Measurements from ENCODE around the gene RNF20. TPM values are rescaled to one million over a fixed set of nuclear protein-coding genes. Genes with fewer than 3 reads are reported as not detected.

RNF20 gene
- total and polyA plus RNA-seq, 2 experiments from 2014 or later, result 24.4 to 30.2 TPM

GRCh38 chr9:101571114-101571513 lies 37.5 kb downstream of the RNF20 start:
- DNase-seq (ENCODE audit: low read depth in 1 of 2, low spot score in 1 of 2), result no peak
- Histone ChIP-seq H3K9me3 (ENCODE audit: low read depth) (no peaks in the 10 kb centered on the region), H3K27me3 (no peaks in the 10 kb centered on the region), H3K4me3 (no peak overlapping the region), H3K36me3 (no peaks in the 10 kb centered on the region), H3K27ac (no peak overlapping the region), H3K4me1 (ENCODE audit: low read depth) (no peaks in the 10 kb centered on the region)
- TF ChIP-seq CTCF (IDR thresholded peaks at IDR 0.05; ENCODE audit: low read depth, low read length), result no peak

- Histone ChIP-seq H3K27ac (no peak overlapping the region), H3K27me3 (no peaks in the 10 kb centered on the region), H3K4me1 (ENCODE audit: low read depth) (no peaks in the 10 kb centered on the region), H3K4me3 (no peak overlapping the region), H3K9me3 (ENCODE audit: low read depth) (no peaks in the 10 kb centered on the region), H3K36me3 (no peaks in the 10 kb centered on the region)
- no peak for TF ChIP-seq CTCF (IDR thresholded peaks at IDR 0.05; ENCODE audit: low read depth, low read length)
- no peak for DNase-seq (ENCODE audit: low read depth in 1 of 2, low spot score in 1 of 2)
These were observed 38.7 kb downstream of the RNF20 start for GRCh38 chr9:101572316-101572715.

- no peak overlapping the region for H3K4me3 ChIP-seq
- TF ChIP-seq CTCF (IDR thresholded peaks at IDR 0.05; ENCODE audit: low read depth, low read length), result no peak
- no peak for DNase-seq (ENCODE audit: low read depth in 1 of 2, low spot score in 1 of 2)
- no peaks in the 10 kb centered on the region for H3K4me1 ChIP-seq (ENCODE audit: low read depth)
- H3K27ac ChIP-seq, result no peak overlapping the region
- no peaks in the 10 kb centered on the region for H3K27me3 ChIP-seq
- H3K9me3 ChIP-seq (ENCODE audit: low read depth), result no peaks in the 10 kb centered on the region
- H3K36me3 ChIP-seq, result no peaks in the 10 kb centered on the region
These were observed 41.2 kb downstream of the RNF20 start for GRCh38 chr9:101574731-101575333.

- no peak overlapping the region for H3K27ac ChIP-seq
- no peak for TF ChIP-seq CTCF (IDR thresholded peaks at IDR 0.05; ENCODE audit: low read depth, low read length)
- no peaks in the 10 kb centered on the region for H3K4me1 ChIP-seq (ENCODE audit: low read depth)
- H3K4me3 ChIP-seq, result no peak overlapping the region
- H3K9me3 ChIP-seq (ENCODE audit: low read depth), result no peaks in the 10 kb centered on the region
- DNase-seq (ENCODE audit: low read depth in 1 of 2, low spot score in 1 of 2), result no peak
- no peaks in the 10 kb centered on the region for H3K36me3 ChIP-seq
- H3K27me3 ChIP-seq, result no peaks in the 10 kb centered on the region
These were observed 44.7 kb downstream of the RNF20 start for GRCh38 chr9:101578378-101578777.

- H3K27ac ChIP-seq, result no peak overlapping the region
- no peaks in the 10 kb centered on the region for H3K9me3 ChIP-seq (ENCODE audit: low read depth)
- no peak for TF ChIP-seq CTCF (IDR thresholded peaks at IDR 0.05; ENCODE audit: low read depth, low read length)
- no peak for DNase-seq (ENCODE audit: low read depth in 1 of 2, low spot score in 1 of 2)
- no peak overlapping the region for H3K4me3 ChIP-seq
- no peaks in the 10 kb centered on the region for H3K4me1 ChIP-seq (ENCODE audit: low read depth)
- no peaks in the 10 kb centered on the region for H3K36me3 ChIP-seq
- H3K27me3 ChIP-seq, result no peaks in the 10 kb centered on the region
These were observed 46.3 kb downstream of the RNF20 start for GRCh38 chr9:101579711-101580545.

Data from cardiac muscle cell (in vitro differentiated cells and primary cell).